Measurements from ENCODE around the gene STOML1. TPM values are rescaled to one million over a fixed set of nuclear protein-coding genes. Genes with fewer than 3 reads are reported as not detected.

STOML1 gene
- total RNA-seq, 4 donors from 2014 or later, result 0.75 to 14.6 (median 4.5) TPM

DNA sequence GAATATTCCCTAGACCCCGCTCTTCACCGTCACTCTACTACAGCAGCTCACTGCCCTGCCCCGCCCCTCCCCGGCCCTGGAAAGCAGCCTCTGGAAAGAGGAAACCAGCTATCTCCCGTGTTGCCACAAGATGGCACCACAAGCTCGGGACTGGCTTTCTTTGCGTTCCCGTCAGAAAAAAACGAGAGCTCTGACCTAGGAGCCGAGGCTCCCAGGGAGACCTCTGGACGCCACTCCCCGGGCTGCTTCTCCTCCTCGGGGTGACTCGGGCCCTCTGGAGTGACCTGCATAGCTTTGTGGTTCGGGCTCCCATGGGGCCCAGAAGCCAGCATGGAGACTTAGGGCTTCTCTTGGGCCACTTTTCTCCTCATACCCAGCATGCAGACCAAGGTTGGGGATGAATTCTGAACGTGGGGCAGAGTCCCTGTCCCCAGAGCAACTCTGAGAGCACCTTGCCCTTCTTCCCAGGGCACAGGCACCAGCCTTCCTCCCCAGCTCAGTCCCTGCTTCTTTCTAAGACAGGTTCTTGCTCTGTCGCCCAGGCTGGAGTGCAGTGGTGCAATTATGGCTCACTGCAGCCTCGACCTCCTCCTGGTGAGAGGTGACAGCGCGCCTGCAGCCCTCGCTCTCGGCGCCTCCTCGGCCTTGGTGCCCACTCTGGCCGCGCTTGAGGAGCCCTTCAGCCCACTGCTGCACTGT, 19.0 kb downstream of the STOML1 start:
- in situ Hi-C loops (cut with MboI; ENCODE audit: low pct_ligation_motif_present in 1 of 4, low pct_unique_long_range_greater_than_20kb in 1 of 4, low sequenced_read_pairs in 3 of 4), result loop anchor here in 1 of 4 donors (25.0 kb wide), 1 partner anchor 339 kb away; no protein-coding TSS in a partner anchor
- WGBS, 2 donors (ENCODE audit: low coverage in 1 of 2), result 28% methylated on average over 25 of the region's 26 CpGs; no CpG with 5 or more reads in 1 of the 2 donors
- intact Hi-C loops (cut with DNase I; ENCODE audit: low total_unique reads), result loop anchor here (2.0 to 10.0 kb wide), 2 partner anchors 66 to 352 kb away; no protein-coding TSS in a partner anchor

DNA sequence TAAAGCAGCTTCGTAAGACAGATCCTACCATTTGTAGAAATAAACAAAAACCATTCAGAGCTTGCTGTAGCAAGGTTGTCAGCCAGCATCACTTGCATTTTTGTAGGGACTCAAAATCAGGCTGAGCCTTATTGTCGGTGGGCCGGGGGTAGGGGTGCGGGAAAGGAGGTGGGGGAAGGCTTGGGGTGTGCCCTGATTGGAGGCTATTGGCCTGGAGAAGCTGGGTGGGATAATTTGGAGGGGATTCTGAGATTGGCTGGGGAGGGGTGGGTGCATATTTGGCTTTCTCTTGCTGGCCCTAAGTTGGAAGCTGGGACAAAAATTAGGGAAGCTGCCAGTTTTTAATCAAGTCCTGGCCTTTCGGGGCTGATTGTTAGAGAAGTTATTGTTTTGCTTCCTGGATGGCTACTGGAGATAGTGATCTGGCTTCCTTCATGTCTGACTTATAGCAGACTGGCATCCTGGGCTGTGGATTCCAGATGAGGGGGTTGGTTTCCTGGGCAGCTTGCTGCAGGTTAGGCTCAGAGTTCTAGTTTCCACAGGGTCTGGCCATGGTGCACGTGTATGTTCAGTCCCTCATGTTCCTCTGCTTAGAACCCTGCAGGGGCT, 22.8 kb downstream of the STOML1 start:
- Histone ChIP-seq H3K27ac (no peak overlapping the region), H3K4me1 (peaks cover 3 to 23% (median 9%) of the 10 kb centered on the region in 4 donors), H3K27me3 (peaks cover 3% of the 10 kb centered on the region), H3K9me3 (no peaks in the 10 kb centered on the region), H3K36me3 (no peaks in the 10 kb centered on the region), H3K4me3 (no peak overlapping the region)
- WGBS, 2 donors (ENCODE audit: low coverage in 1 of 2), result 83 to 90% methylated on average over 3 to 6 of the region's 6 CpGs
- in situ Hi-C loops (cut with MboI; ENCODE audit: low pct_ligation_motif_present in 1 of 4, low pct_unique_long_range_greater_than_20kb in 1 of 4, low sequenced_read_pairs in 3 of 4), result loop anchor here in 1 of 4 donors (10.0 to 25.0 kb wide), 2 partner anchors 56 to 343 kb away; no protein-coding TSS in a partner anchor
- no peak for DNase-seq
- TF ChIP-seq POLR2AphosphoS5 (IDR thresholded peaks at IDR 0.05), result no peak
- TF ChIP-seq POLR2A (IDR thresholded peaks at IDR 0.05), result no peak
- TF ChIP-seq EP300 (IDR thresholded peaks at IDR 0.05; ENCODE audit: low read depth), result no peak
- TF ChIP-seq, protein P1, sequence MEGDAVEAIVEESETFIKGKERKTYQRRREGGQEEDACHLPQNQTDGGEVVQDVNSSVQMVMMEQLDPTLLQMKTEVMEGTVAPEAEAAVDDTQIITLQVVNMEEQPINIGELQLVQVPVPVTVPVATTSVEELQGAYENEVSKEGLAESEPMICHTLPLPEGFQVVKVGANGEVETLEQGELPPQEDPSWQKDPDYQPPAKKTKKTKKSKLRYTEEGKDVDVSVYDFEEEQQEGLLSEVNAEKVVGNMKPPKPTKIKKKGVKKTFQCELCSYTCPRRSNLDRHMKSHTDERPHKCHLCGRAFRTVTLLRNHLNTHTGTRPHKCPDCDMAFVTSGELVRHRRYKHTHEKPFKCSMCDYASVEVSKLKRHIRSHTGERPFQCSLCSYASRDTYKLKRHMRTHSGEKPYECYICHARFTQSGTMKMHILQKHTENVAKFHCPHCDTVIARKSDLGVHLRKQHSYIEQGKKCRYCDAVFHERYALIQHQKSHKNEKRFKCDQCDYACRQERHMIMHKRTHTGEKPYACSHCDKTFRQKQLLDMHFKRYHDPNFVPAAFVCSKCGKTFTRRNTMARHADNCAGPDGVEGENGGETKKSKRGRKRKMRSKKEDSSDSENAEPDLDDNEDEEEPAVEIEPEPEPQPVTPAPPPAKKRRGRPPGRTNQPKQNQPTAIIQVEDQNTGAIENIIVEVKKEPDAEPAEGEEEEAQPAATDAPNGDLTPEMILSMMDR (IDR thresholded peaks at IDR 0.05), result no peak
- intact Hi-C loops (cut with DNase I; ENCODE audit: low total_unique reads), result no loop called here

More for the DNA sequence above, 19.0 kb downstream of the STOML1 start:
- Histone ChIP-seq H3K27me3 (peaks cover 32% of the 10 kb centered on the region), H3K36me3 (no peaks in the 10 kb centered on the region), H3K4me3 (peak overlapping the region in 1 of 4 donors; percentile 21), H3K4me1 (peaks cover 0 to 16% (median 4%) of the 10 kb centered on the region in 4 donors), H3K9me3 (no peaks in the 10 kb centered on the region), H3K27ac (no peak overlapping the region)
- peak; percentile 90 for DNase-seq
- TF ChIP-seq POLR2AphosphoS5 (IDR thresholded peaks at IDR 0.05), result no peak
- TF ChIP-seq, protein P1 (IDR thresholded peaks at IDR 0.05), result peak; percentile 80 to 88 (median 85)

DNA sequence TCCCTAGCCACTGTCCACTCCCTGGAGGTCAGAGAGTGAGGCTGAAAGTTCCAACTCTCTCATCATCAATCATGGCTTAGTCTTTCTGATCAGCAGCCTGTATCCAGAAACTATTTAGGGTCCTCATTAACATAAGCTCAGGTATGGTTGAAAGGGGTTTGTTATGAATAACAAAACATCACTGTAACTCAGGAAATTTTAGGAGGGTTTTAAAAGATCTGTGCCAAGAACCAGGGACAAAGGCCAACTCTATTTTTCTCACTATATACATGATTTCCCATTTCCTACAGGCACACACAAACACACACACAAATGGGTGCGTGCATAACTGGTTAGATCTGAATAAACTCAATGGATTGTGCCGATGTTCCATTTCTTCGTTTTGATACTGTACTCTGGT, 23.6 kb downstream of the STOML1 start:
- H3K27ac ChIP-seq, result no peak overlapping the region
- H3K4me1 ChIP-seq, result peaks cover 3 to 22% (median 9%) of the 10 kb centered on the region in 4 donors
- no peak for DNase-seq
- H3K36me3 ChIP-seq, result no peaks in the 10 kb centered on the region
- intact Hi-C loops (cut with DNase I; ENCODE audit: low total_unique reads) (no loop called here), in situ Hi-C loops (cut with MboI; ENCODE audit: low pct_ligation_motif_present in 1 of 4, low pct_unique_long_range_greater_than_20kb in 1 of 4, low sequenced_read_pairs in 3 of 4) (loop anchor here in 1 of 4 donors (10.0 to 25.0 kb wide), 2 partner anchors 56 to 344 kb away; no protein-coding TSS in a partner anchor)
- H3K9me3 ChIP-seq, result no peaks in the 10 kb centered on the region
- 86 to 94% methylated on average over 3 of the region's 3 CpGs for WGBS, 2 donors (ENCODE audit: low coverage in 1 of 2)
- H3K4me3 ChIP-seq, result no peak overlapping the region
- H3K27me3 ChIP-seq, result peaks cover under 1% of the 10 kb centered on the region
- TF ChIP-seq EP300 (IDR thresholded peaks at IDR 0.05; ENCODE audit: low read depth), result no peak
- TF ChIP-seq POLR2AphosphoS5 (IDR thresholded peaks at IDR 0.05), result no peak
- TF ChIP-seq POLR2A (IDR thresholded peaks at IDR 0.05), result no peak
- TF ChIP-seq, protein P1 (IDR thresholded peaks at IDR 0.05), result no peak

DNA sequence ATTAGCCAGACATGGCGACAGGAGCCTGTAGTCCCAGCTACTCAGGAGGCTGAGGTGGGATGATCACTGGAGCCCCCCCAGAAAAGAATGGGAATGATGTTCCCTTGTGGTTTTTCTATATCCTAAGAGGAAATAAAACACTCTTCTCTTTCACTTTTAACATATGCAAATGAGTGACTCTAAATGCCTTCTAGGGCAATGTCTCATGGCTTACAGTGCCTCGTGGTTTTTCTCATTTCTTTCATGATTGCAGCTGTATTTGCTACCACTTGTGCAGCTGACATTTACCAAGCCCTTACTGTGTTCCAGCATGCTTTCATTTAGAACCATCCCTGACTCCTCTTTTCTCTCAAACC, 26.4 kb downstream of the STOML1 start:
- intact Hi-C loops (cut with DNase I; ENCODE audit: low total_unique reads) (loop anchor here (2.0 kb wide), 1 partner anchor 15 kb away; no protein-coding TSS in a partner anchor), in situ Hi-C loops (cut with MboI; ENCODE audit: low pct_ligation_motif_present in 1 of 4, low pct_unique_long_range_greater_than_20kb in 1 of 4, low sequenced_read_pairs in 3 of 4) (loop anchor here in 1 of 4 donors (10.0 to 25.0 kb wide), 2 partner anchors 59 to 347 kb away; no protein-coding TSS in a partner anchor)
- Histone ChIP-seq H3K4me1 (peaks cover 0 to 15% (median 7%) of the 10 kb centered on the region in 4 donors), H3K9me3 (no peaks in the 10 kb centered on the region), H3K27me3 (peaks cover 5% of the 10 kb centered on the region), H3K36me3 (no peaks in the 10 kb centered on the region), H3K27ac (peak overlapping the region in 1 of 4 donors; percentile 22), H3K4me3 (no peak overlapping the region)
- DNase-seq, result no peak
- WGBS, 2 donors (ENCODE audit: low coverage in 1 of 2), result 21 to 26% methylated on average over 2 of the region's 2 CpGs
- TF ChIP-seq, protein P1 (IDR thresholded peaks at IDR 0.05), result no peak
- TF ChIP-seq POLR2A (IDR thresholded peaks at IDR 0.05) (no peak), EP300 (IDR thresholded peaks at IDR 0.05; ENCODE audit: low read depth) (no peak), POLR2AphosphoS5 (IDR thresholded peaks at IDR 0.05) (no peak)
